Osteocyte (in vitro differentiated cells): ENCODE data around the gene SYK. TPM values are rescaled to one million over a fixed set of nuclear protein-coding genes. Genes with fewer than 3 reads are reported as not detected.

Experiments used
- DNase-seq: peaks from one replicate; pipeline ENCODE4 v3.0.0; 2021; ENCODE audit warnings: mixed read lengths; ENCODE audit not compliant: unreplicated experiment; ENCODE audit errors: extremely low spot score
- H3K27ac Mint-ChIP-seq: one replicate; pipeline ENCODE4 v1.8.0; 2021; ENCODE audit warnings: mild to moderate bottlenecking, mixed read lengths; ENCODE audit not compliant: unreplicated experiment
- H3K27me3 Mint-ChIP-seq: one replicate; pipeline ENCODE4 v1.8.0; 2021; ENCODE audit warnings: mixed read lengths; ENCODE audit not compliant: unreplicated experiment
- H3K36me3 Mint-ChIP-seq: one replicate; pipeline ENCODE4 v1.8.0; 2021; ENCODE audit warnings: mixed read lengths; ENCODE audit not compliant: unreplicated experiment
- H3K4me1 Mint-ChIP-seq: one replicate; pipeline ENCODE4 v1.8.0; 2021; ENCODE audit warnings: mixed read lengths; ENCODE audit not compliant: unreplicated experiment
- H3K4me3 Mint-ChIP-seq: one replicate; pipeline ENCODE4 v1.8.0; 2021; ENCODE audit warnings: mild to moderate bottlenecking, moderate library complexity, mixed read lengths; ENCODE audit not compliant: unreplicated experiment
- H3K9me3 Mint-ChIP-seq: one replicate; pipeline ENCODE4 v1.8.0; 2021; ENCODE audit warnings: mixed read lengths; ENCODE audit not compliant: unreplicated experiment
- total RNA-seq: library from RNA; stranded (reverse); gene quantifications from 2 replicates; pipeline ENCODE4 v1.2.1, GENCODE V29; 2021
- TF ChIP-seq, protein P1 (sequence below): fragments of 200-600 bp; sonication (generic); IDR thresholded peaks from 2 replicates; pipeline ENCODE4 v1.5.0; 2021; ENCODE audit warnings: antibody characterized with exemption, mild to moderate bottlenecking, moderate library complexity

The SYK gene
- total RNA-seq, 1 donor from 2014 or later: not detected

DNA sequence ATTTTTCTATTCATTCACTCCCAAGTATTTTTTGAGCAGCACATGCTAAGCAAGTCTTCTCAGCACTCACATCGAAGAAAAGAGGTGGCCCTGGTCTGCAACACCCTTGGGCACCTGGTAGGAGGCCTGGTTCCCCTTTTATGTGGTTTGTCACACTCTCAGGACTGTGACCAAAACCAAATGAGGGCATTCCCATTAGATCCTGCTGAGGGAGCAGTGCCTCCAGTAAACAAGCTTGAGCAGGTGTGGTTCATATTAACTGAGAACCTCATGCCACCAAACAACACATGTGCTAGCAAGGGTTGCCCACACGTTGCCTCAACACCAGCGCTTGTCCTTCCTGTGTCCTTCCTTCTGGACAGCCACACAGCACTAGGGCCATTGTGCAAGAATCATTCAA, 26.9 kb upstream of the SYK start:
- peaks cover 9% of the 10 kb centered on the region for H3K27me3 Mint-ChIP-seq
- no peaks in the 10 kb centered on the region for H3K36me3 Mint-ChIP-seq
- H3K4me3 Mint-ChIP-seq: no peak overlapping the region
- TF ChIP-seq, protein P1, sequence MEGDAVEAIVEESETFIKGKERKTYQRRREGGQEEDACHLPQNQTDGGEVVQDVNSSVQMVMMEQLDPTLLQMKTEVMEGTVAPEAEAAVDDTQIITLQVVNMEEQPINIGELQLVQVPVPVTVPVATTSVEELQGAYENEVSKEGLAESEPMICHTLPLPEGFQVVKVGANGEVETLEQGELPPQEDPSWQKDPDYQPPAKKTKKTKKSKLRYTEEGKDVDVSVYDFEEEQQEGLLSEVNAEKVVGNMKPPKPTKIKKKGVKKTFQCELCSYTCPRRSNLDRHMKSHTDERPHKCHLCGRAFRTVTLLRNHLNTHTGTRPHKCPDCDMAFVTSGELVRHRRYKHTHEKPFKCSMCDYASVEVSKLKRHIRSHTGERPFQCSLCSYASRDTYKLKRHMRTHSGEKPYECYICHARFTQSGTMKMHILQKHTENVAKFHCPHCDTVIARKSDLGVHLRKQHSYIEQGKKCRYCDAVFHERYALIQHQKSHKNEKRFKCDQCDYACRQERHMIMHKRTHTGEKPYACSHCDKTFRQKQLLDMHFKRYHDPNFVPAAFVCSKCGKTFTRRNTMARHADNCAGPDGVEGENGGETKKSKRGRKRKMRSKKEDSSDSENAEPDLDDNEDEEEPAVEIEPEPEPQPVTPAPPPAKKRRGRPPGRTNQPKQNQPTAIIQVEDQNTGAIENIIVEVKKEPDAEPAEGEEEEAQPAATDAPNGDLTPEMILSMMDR: no peak
- no peak for DNase-seq
- H3K9me3 Mint-ChIP-seq: no peaks in the 10 kb centered on the region
- H3K4me1 Mint-ChIP-seq: no peaks in the 10 kb centered on the region
- no peak overlapping the region for H3K27ac Mint-ChIP-seq

DNA sequence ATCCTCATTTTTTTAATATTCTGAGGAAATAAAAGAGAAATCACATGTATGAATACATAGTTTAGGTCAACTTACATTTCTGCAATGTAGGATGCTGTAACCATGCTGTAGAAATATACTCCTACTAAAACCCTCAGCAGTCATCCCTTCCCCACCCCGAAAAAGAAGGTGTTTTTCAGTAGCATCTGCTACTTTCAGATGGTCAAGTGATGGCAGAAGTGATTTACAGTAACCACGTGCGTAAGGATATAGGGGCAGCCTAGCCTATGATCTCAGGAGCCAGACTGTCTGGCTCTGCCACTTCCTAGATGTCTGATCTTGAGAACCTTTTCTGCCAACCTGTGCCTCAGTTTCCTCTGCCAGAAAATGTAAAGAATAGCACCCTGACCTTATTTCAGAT, 26.0 kb upstream of the SYK start:
- Mint-ChIP-seq H3K4me3 (no peak overlapping the region), H3K9me3 (no peaks in the 10 kb centered on the region), H3K36me3 (no peaks in the 10 kb centered on the region), H3K27me3 (peaks cover 9% of the 10 kb centered on the region), H3K4me1 (no peaks in the 10 kb centered on the region), H3K27ac (no peak overlapping the region)
- TF ChIP-seq, protein P1: no peak
- DNase-seq: no peak

DNA sequence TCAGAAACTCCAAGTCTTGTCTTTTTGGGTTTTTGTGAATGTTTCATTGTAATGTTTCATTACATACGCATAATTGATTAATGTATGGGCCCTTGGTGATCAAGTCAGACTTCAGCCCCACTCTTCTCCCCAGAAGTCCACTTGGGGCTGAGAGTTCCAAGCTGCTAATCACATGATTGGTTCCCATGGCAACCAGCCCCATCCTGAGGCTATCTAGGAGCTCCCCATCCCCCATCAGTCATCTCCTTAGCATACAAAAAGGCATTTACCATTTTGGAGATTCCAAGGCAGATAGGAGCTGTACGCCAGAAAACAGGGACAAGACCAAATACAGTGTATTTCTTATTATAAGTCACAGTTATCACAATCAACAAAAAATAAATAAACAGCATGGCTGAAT, 22.9 kb upstream of the SYK start:
- no peaks in the 10 kb centered on the region for H3K9me3 Mint-ChIP-seq
- H3K27me3 Mint-ChIP-seq: peaks cover 16% of the 10 kb centered on the region
- H3K4me1 Mint-ChIP-seq: no peaks in the 10 kb centered on the region
- TF ChIP-seq, protein P1: no peak
- no peaks in the 10 kb centered on the region for H3K36me3 Mint-ChIP-seq
- no peak overlapping the region for H3K27ac Mint-ChIP-seq
- no peak for DNase-seq
- no peak overlapping the region for H3K4me3 Mint-ChIP-seq

DNA sequence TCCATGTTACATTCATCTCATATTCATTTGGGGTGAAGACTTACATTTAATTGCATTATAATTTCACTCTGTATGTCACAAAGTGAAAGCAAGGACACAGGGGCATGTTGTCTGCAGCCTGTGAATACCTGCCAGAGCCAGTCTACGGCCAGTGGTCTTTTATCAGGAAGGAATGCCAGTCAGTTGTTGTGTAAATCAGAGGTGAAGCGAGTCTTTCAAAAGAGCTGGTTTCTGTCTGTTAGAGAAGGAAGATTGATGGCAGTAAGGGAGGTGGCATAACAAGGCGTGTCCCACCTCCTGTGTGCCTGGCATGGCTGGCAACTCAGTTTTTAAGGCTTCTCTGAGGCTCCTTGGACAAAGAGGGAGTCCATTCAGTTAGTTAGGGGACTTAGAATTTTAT, 18.1 kb upstream of the SYK start:
- no peak overlapping the region for H3K4me3 Mint-ChIP-seq
- H3K27me3 Mint-ChIP-seq: peaks cover 23% of the 10 kb centered on the region
- H3K36me3 Mint-ChIP-seq: no peaks in the 10 kb centered on the region
- no peaks in the 10 kb centered on the region for H3K9me3 Mint-ChIP-seq
- DNase-seq: no peak
- no peak overlapping the region for H3K27ac Mint-ChIP-seq
- no peaks in the 10 kb centered on the region for H3K4me1 Mint-ChIP-seq
- TF ChIP-seq, protein P1: no peak

DNA sequence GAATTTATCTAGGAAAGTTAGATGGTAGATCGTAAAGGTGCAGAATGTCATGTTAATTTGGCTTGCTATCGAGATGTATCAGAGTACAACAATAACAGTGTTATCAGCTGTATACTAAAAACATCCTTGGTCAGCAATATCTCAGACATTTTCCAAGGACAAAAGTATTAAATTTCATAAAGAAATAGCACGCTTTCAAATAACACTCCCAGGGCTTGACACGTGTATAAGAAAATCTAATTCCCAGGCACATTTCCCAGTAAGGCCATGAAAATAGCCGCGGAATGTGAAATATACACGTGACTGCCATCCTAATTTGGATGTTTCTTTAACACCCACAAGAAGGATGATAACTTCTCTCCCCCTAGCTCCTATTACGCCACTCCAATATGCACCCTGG, 17.7 kb upstream of the SYK start:
- no peaks in the 10 kb centered on the region for H3K9me3 Mint-ChIP-seq
- no peak overlapping the region for H3K4me3 Mint-ChIP-seq
- H3K4me1 Mint-ChIP-seq: no peaks in the 10 kb centered on the region
- DNase-seq: no peak
- no peaks in the 10 kb centered on the region for H3K36me3 Mint-ChIP-seq
- H3K27ac Mint-ChIP-seq: no peak overlapping the region
- H3K27me3 Mint-ChIP-seq: peaks cover 20% of the 10 kb centered on the region
- TF ChIP-seq, protein P1: no peak
